MG63 (cell line): Measurements from ENCODE around the gene ZNF57. TPM values are rescaled to one million over a fixed set of nuclear protein-coding genes. Genes with fewer than 3 reads are reported as not detected.
"Not testable (repeated sequence)": the region's sequence is repeated elsewhere in the genome, so short reads cannot be mapped to it uniquely, and the experiment has no call there.

ENCODE experiments used
- DNase-seq: peaks from one replicate; pipeline ENCODE4 v3.0.0-alpha.2; 2020
- H3K27me3 ChIP-seq: fragments of 250-450 bp; sonication (Bioruptor Pico); 2 replicates; pipeline ENCODE4 v1.5.1; 2020; ENCODE audit warnings: mild to moderate bottlenecking, moderate library complexity
- H3K36me3 ChIP-seq: fragments of 250-450 bp; sonication (Bioruptor Pico); 2 replicates; pipeline ENCODE4 v1.5.1; 2020; ENCODE audit warnings: mild to moderate bottlenecking, moderate library complexity
- H3K4me3 ChIP-seq: fragments of 250-450 bp; sonication (Bioruptor Pico); 2 replicates; pipeline ENCODE4 v1.5.1; 2020; ENCODE audit warnings: mild to moderate bottlenecking, moderate library complexity
- H3K9me3 ChIP-seq: fragments of 250-450 bp; sonication (Bioruptor Pico); 2 replicates; pipeline ENCODE4 v1.5.1; 2020; ENCODE audit warnings: mild to moderate bottlenecking, moderate library complexity
- total RNA-seq: library from RNA; depleted of rRNA; stranded (reverse); fragments of >200 nt; shearing (Covaris generic); gene quantifications from 2 replicates; pipeline ENCODE4 v1.2.3, GENCODE V29; 2014; ENCODE audit warnings: low replicate concordance

ZNF57 gene
- total RNA-seq, 1 experiment from 2014 or later = 3.3 TPM

GRCh38 chr19:2935863-2936262, 35.1 kb downstream of the ZNF57 start:
- Histone ChIP-seq H3K36me3 (peaks cover 21% of the 10 kb centered on the region), H3K9me3 (peaks cover 15% of the 10 kb centered on the region)
- H3K4me3 ChIP-seq, DNase-seq, H3K27me3 ChIP-seq: not testable (repeated sequence)

- Histone ChIP-seq H3K4me3 (no peak overlapping the region), H3K9me3 (no peaks in the 10 kb centered on the region), H3K36me3 (no peaks in the 10 kb centered on the region), H3K27me3 (no peaks in the 10 kb centered on the region)
- DNase-seq = no peak
These were observed 42.4 kb downstream of the ZNF57 start for GRCh38 chr19:2942928-2943640.

DNA sequence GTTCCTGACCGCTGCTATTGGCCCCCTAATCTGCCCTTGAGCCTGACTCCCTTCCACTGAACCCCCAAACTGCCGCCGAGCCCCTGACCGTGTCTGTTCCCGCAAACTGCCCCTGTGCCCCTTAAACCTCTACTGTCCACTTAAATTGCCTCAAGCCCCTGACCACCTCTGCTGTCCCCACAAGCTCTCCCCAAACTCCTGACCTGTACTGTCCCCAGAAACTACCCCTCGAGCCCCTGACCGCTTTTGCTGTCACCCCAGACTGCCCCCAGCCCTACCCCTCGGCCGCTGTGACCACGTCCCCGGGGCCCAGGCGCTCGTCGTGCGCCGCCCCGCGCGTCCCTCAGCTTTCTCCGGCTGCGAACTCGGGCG, 43.7 kb downstream of the ZNF57 start:
- H3K27me3 ChIP-seq = no peaks in the 10 kb centered on the region
- no peaks in the 10 kb centered on the region for H3K36me3 ChIP-seq
- no peaks in the 10 kb centered on the region for H3K9me3 ChIP-seq
- H3K4me3 ChIP-seq = peak overlapping the region; percentile 92
- DNase-seq = no peak

GRCh38 chr19:2944775-2945574, 44.2 kb downstream of the ZNF57 start, which contains the start of gene ZNF77:
Gene ZNF77, minus strand, starts transcription at chr19:2944971. Its CDS starts 131 bp downstream, at chr19:2944840.
- Histone ChIP-seq H3K4me3 (peak within 1 kb of the TSS; percentile 92), H3K9me3 (no peaks in the 10 kb centered on the region), H3K27me3 (no peaks in the 10 kb centered on the region), H3K36me3 (no peaks in the 10 kb centered on the region)
- DNase-seq = peak; percentile 94

DNA sequence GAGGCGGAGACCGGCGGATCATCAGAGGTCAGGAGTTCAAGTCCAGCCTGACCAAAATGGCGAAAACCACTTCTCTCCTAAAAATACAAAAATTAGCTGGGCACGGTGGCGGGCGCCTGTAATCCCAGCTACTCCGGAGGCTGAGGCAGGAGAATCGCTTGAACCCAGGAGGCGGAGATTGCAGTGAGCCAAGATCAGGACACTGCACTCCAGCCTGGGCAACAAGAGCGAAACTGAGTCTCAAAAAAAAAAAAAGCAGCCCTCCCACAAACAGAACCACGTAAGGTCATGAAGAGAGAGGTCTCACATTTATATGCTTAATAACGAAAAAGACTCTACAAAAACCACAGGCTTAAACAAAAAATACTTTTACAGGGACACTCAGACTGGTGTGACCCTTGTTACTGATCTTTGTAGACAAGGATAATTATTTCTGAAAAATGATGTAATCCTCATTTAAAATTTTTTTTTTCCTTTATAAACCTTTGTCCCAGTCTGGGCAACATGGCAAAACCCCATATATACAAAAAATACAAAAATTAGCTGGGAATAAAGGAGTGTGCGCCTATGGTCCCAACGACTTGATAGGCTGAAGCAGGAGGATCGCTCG, 45.0 kb downstream of the ZNF57 start:
- Histone ChIP-seq H3K27me3 (no peaks in the 10 kb centered on the region), H3K36me3 (no peaks in the 10 kb centered on the region), H3K9me3 (no peaks in the 10 kb centered on the region), H3K4me3 (peak overlapping the region; percentile 92)
- DNase-seq = no peak

DNA sequence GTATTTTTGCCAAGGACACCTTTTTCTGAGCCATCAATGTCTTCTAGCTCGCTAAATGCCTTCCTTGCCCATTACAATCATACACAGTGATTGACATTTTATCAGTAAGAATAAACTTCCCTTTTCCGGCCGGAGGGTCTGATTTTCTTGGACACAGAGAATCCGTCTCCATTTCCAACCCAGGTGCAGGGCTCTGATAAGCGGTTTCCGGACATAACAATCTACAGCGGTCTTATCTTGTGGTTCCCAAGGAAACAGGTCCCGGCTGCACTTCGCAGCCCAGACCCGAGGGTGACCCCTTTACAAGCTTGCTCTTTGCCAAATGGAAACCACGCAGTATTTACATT, 49.2 kb downstream of the ZNF57 start:
- no peaks in the 10 kb centered on the region for H3K27me3 ChIP-seq
- H3K4me3 ChIP-seq = peak overlapping the region; percentile 89
- H3K36me3 ChIP-seq = no peaks in the 10 kb centered on the region
- DNase-seq = no peak
- H3K9me3 ChIP-seq = no peaks in the 10 kb centered on the region

DNA sequence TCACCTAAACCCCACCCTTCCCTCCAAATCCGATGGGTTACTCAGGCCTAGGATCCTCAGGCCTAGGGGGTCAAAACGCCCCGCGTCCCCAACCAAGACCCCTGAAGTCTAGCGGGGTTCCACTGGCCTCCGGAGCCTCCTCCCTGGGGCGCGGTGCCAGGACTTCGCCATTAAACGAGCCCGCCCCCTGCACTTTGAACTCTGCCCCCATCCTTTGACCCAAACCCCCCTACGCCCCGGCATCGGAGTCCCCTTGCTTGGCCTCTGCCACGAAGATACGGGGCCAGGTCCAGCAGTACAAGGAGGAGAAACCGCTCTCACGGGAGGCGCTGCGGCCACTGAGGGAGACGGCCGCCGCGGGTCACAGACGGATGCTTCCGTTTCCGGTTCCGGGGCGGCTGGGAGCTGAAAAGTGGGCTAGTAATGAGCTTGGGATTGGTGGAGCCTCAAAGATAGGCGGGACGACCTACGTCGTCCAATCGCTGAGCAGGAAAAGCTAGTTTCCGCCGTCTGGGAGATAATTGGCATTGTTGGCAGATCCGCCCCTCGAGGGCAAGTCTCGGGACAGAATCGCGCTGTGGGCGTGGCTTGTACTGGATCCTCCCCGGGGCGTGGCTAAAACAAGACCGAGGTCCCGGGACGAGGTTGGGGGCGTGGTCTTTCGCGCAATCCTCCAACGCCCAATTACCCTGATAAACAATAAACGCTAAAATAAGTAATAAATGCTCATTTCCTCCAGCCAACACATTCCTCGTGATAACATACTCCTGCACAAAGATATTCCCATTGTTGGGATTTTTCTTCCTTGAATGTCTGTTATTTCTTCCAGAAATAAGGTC, 49.8 kb downstream of the ZNF57 start:
- Histone ChIP-seq H3K36me3 (no peaks in the 10 kb centered on the region), H3K27me3 (no peaks in the 10 kb centered on the region), H3K4me3 (peak overlapping the region; percentile 89), H3K9me3 (no peaks in the 10 kb centered on the region)
- peak; percentile 95 for DNase-seq

GRCh38 chr19:2952953-2953481, 52.3 kb downstream of the ZNF57 start:
- H3K9me3 ChIP-seq = no peaks in the 10 kb centered on the region
- peak overlapping the region; percentile 23 for H3K4me3 ChIP-seq
- no peak for DNase-seq
- H3K36me3 ChIP-seq = no peaks in the 10 kb centered on the region
- no peaks in the 10 kb centered on the region for H3K27me3 ChIP-seq

- H3K9me3 ChIP-seq = no peaks in the 10 kb centered on the region
- no peaks in the 10 kb centered on the region for H3K36me3 ChIP-seq
- DNase-seq = no peak
- H3K4me3 ChIP-seq = no peak overlapping the region
- no peaks in the 10 kb centered on the region for H3K27me3 ChIP-seq
These were observed 56.4 kb downstream of the ZNF57 start for GRCh38 chr19:2957160-2957559.

DNA sequence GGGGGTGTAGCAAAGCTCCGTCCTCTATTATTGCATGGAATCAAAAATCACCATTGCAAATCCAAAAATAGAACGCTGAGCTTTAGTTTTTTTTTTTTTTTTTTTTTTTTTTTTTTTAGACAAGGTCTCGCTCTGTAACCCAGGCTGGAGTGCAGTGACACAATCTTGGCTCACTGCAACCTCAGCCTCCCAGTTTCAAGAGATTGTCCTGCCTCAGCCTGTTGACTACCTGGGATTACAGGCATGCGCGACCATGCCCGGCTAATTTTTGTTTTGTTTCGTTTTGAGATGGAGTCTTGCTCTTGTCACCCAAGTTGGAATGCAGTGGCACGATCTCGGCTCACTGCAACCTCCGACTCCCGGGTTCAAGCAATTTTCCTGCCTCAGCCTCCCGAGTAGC, 59.4 kb downstream of the ZNF57 start:
- no peaks in the 10 kb centered on the region for H3K27me3 ChIP-seq
- no peak overlapping the region for H3K4me3 ChIP-seq
- no peaks in the 10 kb centered on the region for H3K36me3 ChIP-seq
- H3K9me3 ChIP-seq = no peaks in the 10 kb centered on the region
- DNase-seq = no peak

DNA sequence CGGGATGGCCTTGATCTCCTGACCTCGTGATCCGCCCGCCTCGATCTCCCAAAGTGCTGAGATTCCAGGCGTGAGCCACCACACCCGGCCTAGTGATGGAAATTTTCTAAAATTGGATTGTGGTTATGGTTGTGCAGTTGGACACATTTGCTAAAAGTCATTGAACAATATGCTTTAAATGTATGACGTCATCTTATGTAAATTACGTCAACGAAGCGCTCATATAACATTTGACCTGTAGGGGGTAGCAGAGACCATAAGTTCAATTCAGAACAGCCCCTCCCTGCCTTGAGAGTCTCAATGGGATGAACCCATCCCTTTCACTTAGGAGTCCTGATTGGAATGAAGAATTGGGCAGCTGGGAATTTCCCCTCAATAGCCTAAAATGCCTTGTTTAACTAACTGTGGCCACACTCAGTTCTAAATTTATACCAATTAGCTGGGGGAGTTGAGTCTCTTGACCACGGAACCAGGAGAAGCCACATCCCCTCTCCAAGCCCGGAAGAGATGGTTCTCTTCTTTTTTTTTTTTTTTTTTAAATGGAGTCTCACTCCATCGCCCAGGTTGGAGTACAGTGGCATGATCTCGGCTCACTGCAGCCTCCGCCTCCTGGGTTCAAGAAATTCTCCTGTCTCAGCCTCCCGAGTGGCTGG, 61.4 kb downstream of the ZNF57 start:
- H3K36me3 ChIP-seq = no peaks in the 10 kb centered on the region

DNA sequence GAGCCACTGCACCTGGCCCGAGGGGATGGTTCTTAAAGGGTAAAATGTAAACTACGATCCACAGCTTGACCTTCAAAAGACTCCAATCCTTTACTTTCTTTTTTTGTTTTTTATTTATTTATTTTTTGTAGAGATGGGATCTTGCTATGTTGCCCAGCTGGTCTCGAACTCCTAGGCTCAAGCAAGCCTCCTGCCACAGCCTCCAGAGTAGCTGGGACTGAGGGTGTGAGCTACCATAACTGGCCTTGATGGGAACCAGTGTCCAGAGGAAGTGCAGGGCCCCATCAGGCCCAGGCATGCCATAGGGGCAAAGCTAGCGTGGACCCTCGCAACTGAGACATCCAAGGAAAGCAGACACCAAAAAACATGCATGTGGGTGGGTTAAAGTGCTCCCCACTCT, 62.4 kb downstream of the ZNF57 start:
- no peak overlapping the region for H3K4me3 ChIP-seq
- no peaks in the 10 kb centered on the region for H3K9me3 ChIP-seq
- no peaks in the 10 kb centered on the region for H3K36me3 ChIP-seq
- no peaks in the 10 kb centered on the region for H3K27me3 ChIP-seq
- DNase-seq = no peak

More for the DNA sequence above, 61.4 kb downstream of the ZNF57 start:
- no peak for DNase-seq
- Histone ChIP-seq H3K27me3 (no peaks in the 10 kb centered on the region), H3K4me3 (no peak overlapping the region), H3K9me3 (no peaks in the 10 kb centered on the region)

GRCh38 chr19:2963631-2964030, 62.9 kb downstream of the ZNF57 start:
- H3K27me3 ChIP-seq, H3K4me3 ChIP-seq, H3K9me3 ChIP-seq, DNase-seq, H3K36me3 ChIP-seq: not testable (repeated sequence)

GRCh38 chr19:2964874-2965273, 64.1 kb downstream of the ZNF57 start:
- no peaks in the 10 kb centered on the region for H3K36me3 ChIP-seq
- no peak overlapping the region for H3K4me3 ChIP-seq
- no peaks in the 10 kb centered on the region for H3K9me3 ChIP-seq
- no peak for DNase-seq
- no peaks in the 10 kb centered on the region for H3K27me3 ChIP-seq

GRCh38 chr19:2967972-2968371, 67.2 kb downstream of the ZNF57 start:
- no peaks in the 10 kb centered on the region for H3K9me3 ChIP-seq
- no peaks in the 10 kb centered on the region for H3K36me3 ChIP-seq
- no peaks in the 10 kb centered on the region for H3K27me3 ChIP-seq
- DNase-seq = no peak
- H3K4me3 ChIP-seq = no peak overlapping the region
